CD14-positive monocyte (primary cell): ENCODE results near the gene CDIPT. TPM values are rescaled to one million over a fixed set of nuclear protein-coding genes. Genes with fewer than 3 reads are reported as not detected.
A peak's percentile ranks its signal among the peaks of the same experiment; 100 is the strongest.

ENCODE experiments used
- DNase-seq, 3 donors: peaks; one replicate each; pipeline ENCODE4 v3.0.0-alpha.2; 2011 to 2022
- H2AFZ ChIP-seq: 2 replicates; pipeline ENCODE4 v1.6.0; 2012; ENCODE audit warnings: mild to moderate bottlenecking, low read depth, low read length, inconsistent platforms; ENCODE audit not compliant: insufficient read depth, poor library complexity, severe bottlenecking
- H3K27ac ChIP-seq, 2 donors: 1 replicate in 1 of 2; 2 replicates in 1 of 2; pipeline ENCODE4 v1.5.1; 2012 to 2013; ENCODE audit warnings: low read length in 2 of 2, control low read depth in 1 of 2, inconsistent platforms in 1 of 2, low read depth in 1 of 2, mild to moderate bottlenecking in 1 of 2
- H3K27me3 ChIP-seq, 2 donors: one replicate each; pipeline versions ENCODE4 v1.6.0 to v1.6.1; 2011 to 2013; ENCODE audit warnings: low read length in 2 of 2; ENCODE audit not compliant: control insufficient read depth in 2 of 2, insufficient read depth in 2 of 2
- H3K36me3 ChIP-seq, 2 donors: replicated peaks in 1 of 2; 1 replicate in 1 of 2; 2 replicates in 1 of 2; pipeline versions ENCODE4 v1.5.1 to v1.6.1; 2012 to 2013; ENCODE audit warnings: low read length in 2 of 2, control low read depth in 1 of 2, inconsistent platforms in 1 of 2, mild to moderate bottlenecking in 1 of 2; ENCODE audit not compliant: insufficient read depth in 2 of 2, control insufficient read depth in 1 of 2
- H3K4me1 ChIP-seq, 2 donors: 1 replicate in 1 of 2; 2 replicates in 1 of 2; pipeline versions ENCODE4 v1.5.1 to v1.6.1; 2012 to 2013; ENCODE audit warnings: low read length in 2 of 2, control low read depth in 1 of 2, inconsistent platforms in 1 of 2, mild to moderate bottlenecking in 1 of 2, moderate library complexity in 1 of 2; ENCODE audit not compliant: insufficient read depth in 2 of 2, control insufficient read depth in 1 of 2
- H3K4me2 ChIP-seq: replicated peaks from 2 replicates; pipeline ENCODE3; 2012; ENCODE audit warnings: low read length, moderate library complexity, mild to moderate bottlenecking; ENCODE audit not compliant: poor library complexity, severe bottlenecking; ENCODE audit errors: extremely low read depth
- H3K4me3 ChIP-seq, 3 experiments: fragments of 200-600 bp in 1 of 3; sonication (generic) in 1 of 3; replicated peaks in 1 of 3; 1 replicate in 2 of 3; 2 replicates in 1 of 3; pipeline ENCODE4 v1.5.1; 2011 to 2013; ENCODE audit warnings: low read length in 3 of 3, mild to moderate bottlenecking in 3 of 3, control low read depth in 2 of 3, low read depth in 2 of 3, inconsistent platforms in 1 of 3, moderate library complexity in 1 of 3
- H3K79me2 ChIP-seq: 2 replicates; pipeline ENCODE4 v1.6.0; 2012; ENCODE audit warnings: mild to moderate bottlenecking, control low read depth, inconsistent platforms, low read length, moderate library complexity; ENCODE audit not compliant: insufficient read depth
- H3K9ac ChIP-seq: 2 replicates; pipeline ENCODE4 v1.6.0; 2017; ENCODE audit warnings: low read length, mild to moderate bottlenecking; ENCODE audit not compliant: insufficient read depth, poor library complexity, severe bottlenecking
- H3K9me3 ChIP-seq, 2 donors: replicated peaks in 1 of 2; 1 replicate in 1 of 2; 2 replicates in 1 of 2; pipeline versions ENCODE4 v1.5.1 to v1.6.1; 2012 to 2013; ENCODE audit warnings: low read length in 2 of 2, control low read depth in 1 of 2; ENCODE audit not compliant: control insufficient read depth in 1 of 2, insufficient read depth in 1 of 2
- H4K20me1 ChIP-seq: 2 replicates; pipeline ENCODE4 v1.6.0; 2012; ENCODE audit warnings: mild to moderate bottlenecking, low read length, control low read depth, moderate library complexity; ENCODE audit not compliant: insufficient read depth
- H3K27ac Mint-ChIP-seq, 7 donors: one replicate each; pipeline ENCODE4 v1.8.0; 2020; ENCODE audit warnings: mild to moderate bottlenecking in 7 of 7, mixed read lengths in 7 of 7, moderate library complexity in 6 of 7, inconsistent platforms in 2 of 7
- H3K27me3 Mint-ChIP-seq, 3 donors: one replicate each; pipeline ENCODE4 v1.8.0; 2021 to 2022; ENCODE audit warnings: low read depth in 3 of 3, mild to moderate bottlenecking in 3 of 3, mixed read lengths in 3 of 3, moderate library complexity in 3 of 3, inconsistent platforms in 1 of 3
- H3K36me3 Mint-ChIP-seq, 2 donors: one replicate each; pipeline ENCODE4 v1.8.0; 2020; ENCODE audit warnings: mixed read lengths in 2 of 2, inconsistent platforms in 1 of 2, mild to moderate bottlenecking in 1 of 2
- H3K4me1 Mint-ChIP-seq: one replicate; pipeline ENCODE4 v1.8.0; 2020; ENCODE audit warnings: mild to moderate bottlenecking, mixed read lengths
- H3K4me3 Mint-ChIP-seq, 2 donors: one replicate each; pipeline ENCODE4 v1.8.0; 2020; ENCODE audit warnings: mild to moderate bottlenecking in 2 of 2, mixed read lengths in 2 of 2, moderate library complexity in 1 of 2
- H3K9me3 Mint-ChIP-seq, 7 donors: one replicate each; pipeline ENCODE4 v1.8.0; 2020 to 2022; ENCODE audit warnings: mixed read lengths in 7 of 7, mild to moderate bottlenecking in 6 of 7, moderate library complexity in 6 of 7, inconsistent platforms in 2 of 7
- CTCF ChIP-seq: fragments of 200-600 bp; IDR thresholded peaks from one replicate; pipeline ENCODE4 v1.8.0; 2022; ENCODE audit warnings: antibody characterized with exemption, mild to moderate bottlenecking
- WGBS: methylation state at CpG from one replicate; pipeline ENCODE4 v1.1.5; 2013; ENCODE audit warnings: missing lambda C conversion rate; ENCODE audit not compliant: insufficient coverage; 5-methylcytosine and 5-hydroxymethylcytosine counted together
- intact Hi-C, 2 donors: fragments of 100-400 bp; cut with micrococcal nuclease; formaldehyde crosslinking; loops; one replicate each; pipeline versions ENCODE4 v1.15.0 to v1.15.1; 2023
- polyA plus RNA-seq, 3 donors: library from polyadenylated mRNA; depleted of rRNA in 1 of 3; unstranded in 2 of 3; stranded (reverse) in 1 of 3; fragments of 300-500 nt in 2 of 3; fragments of >200 nt in 1 of 3; fragmentation: Illumina TruSeq in 2 of 3; gene quantifications; 1 replicate in 2 of 3; 2 replicates in 1 of 3; pipeline ENCODE4 v1.2.3, GENCODE V29; 2012 to 2021

Gene CDIPT
- polyA plus RNA-seq, 3 donors: 67.2 to 98.8 (median 93.5) TPM

GRCh38 chr16:29812754-29813643 is 50.0 kb downstream of the CDIPT start:
- peaks cover 35% of the 10 kb centered on the region for H4K20me1 ChIP-seq
- peaks cover 13 to 24% of the 10 kb centered on the region in 2 donors for H3K36me3 ChIP-seq
- WGBS: 86% methylated on average over 7 of the region's 9 CpGs
- TF ChIP-seq CTCF: no peak
- intact Hi-C loops: loop anchor here in 1 of 2 donors (10.0 kb wide), 1 partner anchor 182 kb away; the partner anchor contains the start of genes HIRIP3 and INO80E
- peak overlapping the region; percentile 34 to 95 for H3K4me3 Mint-ChIP-seq
- H3K9ac ChIP-seq: no peak overlapping the region
- no peak overlapping the region for H3K4me2 ChIP-seq
- peaks cover 5 to 24% of the 10 kb centered on the region in 2 donors for H3K27me3 ChIP-seq
- no peak overlapping the region for H3K27ac ChIP-seq
- H3K4me1 ChIP-seq: peaks cover 68 to 80% of the 10 kb centered on the region in 2 donors
- H3K27ac Mint-ChIP-seq: peak overlapping the region in 1 of 7 donors; percentile 12
- no peaks in the 10 kb centered on the region for H3K9me3 ChIP-seq
- DNase-seq: no peak
- H3K79me2 ChIP-seq: peaks cover 36% of the 10 kb centered on the region
- H3K4me1 Mint-ChIP-seq: peaks cover 66% of the 10 kb centered on the region
- H3K9me3 Mint-ChIP-seq: peaks cover 0 to 8% (median 3%) of the 10 kb centered on the region in 7 donors
- peaks cover 23 to 32% of the 10 kb centered on the region in 2 donors for H3K36me3 Mint-ChIP-seq
- H2AFZ ChIP-seq: no peak overlapping the region
- H3K27me3 Mint-ChIP-seq: peaks cover 20 to 34% (median 31%) of the 10 kb centered on the region in 3 donors
- H3K4me3 ChIP-seq: peak overlapping the region in 1 of 3 experiments; percentile 73

GRCh38 chr16:29811896-29812665 is 50.9 kb downstream of the CDIPT start, which contains the start of gene PRRT2:
TSS of gene PRRT2 (plus strand) at chr16:29812193. CDS start at chr16:29813055, 862 bp downstream.
- H3K4me1 Mint-ChIP-seq: peaks cover 68% of the 10 kb centered on the region
- Histone ChIP-seq H3K36me3 (peaks cover 13 to 23% of the 10 kb centered on the region in 2 donors), H3K4me3 (peak within 1 kb of the TSS; percentile 35 to 73 (median 57)), H3K4me2 (peak within 1 kb of the TSS; percentile 76), H3K27ac (peak within 1 kb of the TSS; percentile 29 to 59), H4K20me1 (peaks cover 37% of the 10 kb centered on the region), H3K9ac (peak within 1 kb of the TSS; percentile 50), H3K27me3 (peaks cover 5 to 24% of the 10 kb centered on the region in 2 donors), H3K4me1 (peaks cover 64 to 80% of the 10 kb centered on the region in 2 donors), H3K79me2 (peaks cover 36% of the 10 kb centered on the region), H2AFZ (peak within 1 kb of the TSS; percentile 70), H3K9me3 (no peaks in the 10 kb centered on the region)
- no peak for TF ChIP-seq CTCF
- 4% methylated on average over 49 of the region's 69 CpGs for WGBS
- intact Hi-C loops: loop anchor here in 1 of 2 donors (10.0 kb wide), 1 partner anchor 183 kb away; the partner anchor contains the start of genes HIRIP3 and INO80E
- peaks cover 0 to 8% (median 3%) of the 10 kb centered on the region in 7 donors for H3K9me3 Mint-ChIP-seq
- H3K36me3 Mint-ChIP-seq: peaks cover 21 to 31% of the 10 kb centered on the region in 2 donors
- DNase-seq: no peak
- peak within 1 kb of the TSS; percentile 46 to 92 (median 85) for H3K27ac Mint-ChIP-seq
- peak within 1 kb of the TSS; percentile 83 to 95 for H3K4me3 Mint-ChIP-seq
- peaks cover 20 to 34% (median 31%) of the 10 kb centered on the region in 3 donors for H3K27me3 Mint-ChIP-seq
